ENCODE data around the gene HOXB6. TPM values are rescaled to one million over a fixed set of nuclear protein-coding genes. Genes with fewer than 3 reads are reported as not detected.

The HOXB6 gene
- total RNA-seq, 1 experiment from 2014 or later = 64.8 TPM

DNA sequence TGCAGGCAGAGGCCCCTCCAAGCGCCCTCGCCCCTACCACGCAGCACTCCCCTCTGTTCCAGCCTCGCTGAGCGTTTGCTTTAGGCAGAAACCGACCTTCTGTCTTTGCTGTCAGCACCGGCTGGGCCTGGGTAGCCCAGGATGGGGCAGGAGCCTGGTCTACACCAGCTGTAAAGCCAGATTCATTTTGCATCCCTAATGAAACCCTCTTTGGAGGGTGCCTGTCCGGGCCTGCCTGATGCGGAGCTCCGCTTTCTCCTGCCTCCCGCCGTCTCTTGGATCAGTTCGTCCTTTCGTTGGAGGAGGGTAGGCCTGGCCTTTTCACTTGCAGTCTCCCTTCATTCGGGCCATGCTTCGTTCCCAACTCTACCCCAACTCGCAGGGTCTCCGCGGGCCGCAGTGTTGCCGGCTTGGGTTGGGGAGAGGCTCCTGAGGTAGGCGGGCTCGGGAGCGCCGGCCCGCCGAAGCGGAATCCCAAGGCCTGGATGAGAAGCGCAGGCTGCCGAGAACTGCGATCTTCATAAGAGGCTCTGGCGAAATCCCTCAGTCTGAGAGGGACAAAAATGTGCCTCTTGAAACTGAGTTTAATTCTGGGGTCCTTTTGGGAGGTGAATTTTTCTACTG, 15.2 kb upstream of the HOXB6 start (continued):
- TF ChIP-seq, protein P1, sequence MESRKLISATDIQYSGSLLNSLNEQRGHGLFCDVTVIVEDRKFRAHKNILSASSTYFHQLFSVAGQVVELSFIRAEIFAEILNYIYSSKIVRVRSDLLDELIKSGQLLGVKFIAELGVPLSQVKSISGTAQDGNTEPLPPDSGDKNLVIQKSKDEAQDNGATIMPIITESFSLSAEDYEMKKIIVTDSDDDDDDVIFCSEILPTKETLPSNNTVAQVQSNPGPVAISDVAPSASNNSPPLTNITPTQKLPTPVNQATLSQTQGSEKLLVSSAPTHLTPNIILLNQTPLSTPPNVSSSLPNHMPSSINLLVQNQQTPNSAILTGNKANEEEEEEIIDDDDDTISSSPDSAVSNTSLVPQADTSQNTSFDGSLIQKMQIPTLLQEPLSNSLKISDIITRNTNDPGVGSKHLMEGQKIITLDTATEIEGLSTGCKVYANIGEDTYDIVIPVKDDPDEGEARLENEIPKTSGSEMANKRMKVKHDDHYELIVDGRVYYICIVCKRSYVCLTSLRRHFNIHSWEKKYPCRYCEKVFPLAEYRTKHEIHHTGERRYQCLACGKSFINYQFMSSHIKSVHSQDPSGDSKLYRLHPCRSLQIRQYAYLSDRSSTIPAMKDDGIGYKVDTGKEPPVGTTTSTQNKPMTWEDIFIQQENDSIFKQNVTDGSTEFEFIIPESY (IDR thresholded peaks at IDR 0.05; ENCODE audit: extremely low read depth, insufficient replicate concordance, low read length) = no peak
- no peak for TF ChIP-seq RAD21 (IDR thresholded peaks at IDR 0.05; ENCODE audit: low read depth)

DNA sequence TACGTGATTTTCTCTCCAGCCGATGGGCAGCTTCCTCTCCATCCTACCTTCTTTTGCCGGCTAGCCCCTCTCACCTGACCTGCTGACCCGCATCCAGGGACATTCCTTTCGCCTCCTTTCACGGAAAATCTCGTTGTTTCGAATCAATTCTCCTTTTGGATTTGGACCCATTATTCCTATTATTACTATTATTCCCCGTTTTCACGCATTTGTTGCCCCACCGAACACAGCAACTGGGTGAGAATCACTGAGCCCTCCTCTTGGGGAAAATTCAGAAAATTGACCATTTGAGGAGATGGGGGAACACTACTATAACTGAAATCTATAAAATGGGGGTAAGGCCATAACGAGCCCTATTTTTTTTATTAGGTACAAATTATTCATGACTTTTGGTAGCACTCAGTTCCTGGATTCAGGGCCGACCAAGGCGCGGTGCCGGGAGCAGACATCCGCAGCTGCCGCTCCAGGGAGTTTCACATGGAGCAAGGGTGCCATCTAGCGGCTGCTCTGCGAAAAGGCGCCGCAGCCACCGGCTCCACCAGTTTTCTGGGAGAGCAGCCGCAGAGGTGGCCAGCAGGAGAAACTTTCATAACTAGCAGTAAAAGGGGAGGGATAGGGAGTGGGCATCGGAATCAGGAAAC, 13.6 kb upstream of the HOXB6 start:
- peak overlapping the region; percentile 80 to 90 for H3K4me3 ChIP-seq (replicated peaks in 1 of 2; ENCODE audit: low read depth in 1 of 2, low read length in 2 of 2)
- peak overlapping the region; percentile 97 for H3K9ac ChIP-seq (ENCODE audit: low read length)
- intact Hi-C loops (cut with micrococcal nuclease) = loop anchor here (1.0 to 10.0 kb wide), 9 partner anchors 134 to 594 kb away; no protein-coding TSS in a partner anchor
- ChIA-PET POLR2A (interaction anchor here (0.7 to 2.5 kb wide), 5 partner anchors 8 to 593 kb away, joined by 3 to 6 read pairs (median 5); partner anchors contain the start of gene HOXB9), CTCF (interaction anchor here (0.6 to 3.7 kb wide), 23 partner anchors 7 to 862 kb away, joined by 3 to 21 read pairs (median 5); partner anchors contain the start of gene HOXB9), RAD21 (ENCODE audit: low non-redundant PET in 1 of 2, low total read pairs in 2 of 2, uncharacterized antibody in 2 of 2, unreplicated experiment in 2 of 2) (interaction anchor here (0.5 to 1.9 kb wide), 9 partner anchors 13 to 530 kb away, joined by 3 to 7 read pairs (median 4); no protein-coding TSS in a partner anchor)
- H2AFZ ChIP-seq (ENCODE audit: low read depth, low read length, poor library complexity, severe bottlenecking) = no peak overlapping the region
- H3K36me3 ChIP-seq (ENCODE audit: control insufficient read depth in 1 of 2, insufficient read depth in 2 of 2, low read length in 2 of 2) = no peaks in the 10 kb centered on the region; a peak in 1 of 4 replicates
- peaks cover 61% of the 10 kb centered on the region for H3K79me2 ChIP-seq (ENCODE audit: insufficient read depth, low read length)
- H3K27ac ChIP-seq (ENCODE audit: low read depth, low read length) = peak overlapping the region; percentile 88
- H4K20me1 ChIP-seq (ENCODE audit: insufficient read depth) = no peaks in the 10 kb centered on the region
- H3K9me2 ChIP-seq (ENCODE audit: insufficient read depth) = no peaks in the 10 kb centered on the region
- no peaks in the 10 kb centered on the region for H3K9me3 ChIP-seq (ENCODE audit: control insufficient read depth in 1 of 2, insufficient read depth in 1 of 2, low read depth in 1 of 2, low read length in 2 of 2)
- no peaks in the 10 kb centered on the region for H3K27me3 ChIP-seq (ENCODE audit: insufficient read depth, low read length)
- ATAC-seq = peak; percentile 71
- TF ChIP-seq POLR2AphosphoS5 (IDR thresholded peaks at IDR 0.05; ENCODE audit: low read depth, low read length) (peak; percentile 55; the same call in 1 of the 2 replicates), EZH2 (IDR thresholded peaks at IDR 0.05) (no peak), RAD21 (IDR thresholded peaks at IDR 0.05; ENCODE audit: low read depth) (peak; percentile 99), YY1 (IDR thresholded peaks at IDR 0.05; ENCODE audit: extremely low read depth, insufficient replicate concordance, low read depth, low read length) (peak; percentile 46)
- TF ChIP-seq, protein P2, sequence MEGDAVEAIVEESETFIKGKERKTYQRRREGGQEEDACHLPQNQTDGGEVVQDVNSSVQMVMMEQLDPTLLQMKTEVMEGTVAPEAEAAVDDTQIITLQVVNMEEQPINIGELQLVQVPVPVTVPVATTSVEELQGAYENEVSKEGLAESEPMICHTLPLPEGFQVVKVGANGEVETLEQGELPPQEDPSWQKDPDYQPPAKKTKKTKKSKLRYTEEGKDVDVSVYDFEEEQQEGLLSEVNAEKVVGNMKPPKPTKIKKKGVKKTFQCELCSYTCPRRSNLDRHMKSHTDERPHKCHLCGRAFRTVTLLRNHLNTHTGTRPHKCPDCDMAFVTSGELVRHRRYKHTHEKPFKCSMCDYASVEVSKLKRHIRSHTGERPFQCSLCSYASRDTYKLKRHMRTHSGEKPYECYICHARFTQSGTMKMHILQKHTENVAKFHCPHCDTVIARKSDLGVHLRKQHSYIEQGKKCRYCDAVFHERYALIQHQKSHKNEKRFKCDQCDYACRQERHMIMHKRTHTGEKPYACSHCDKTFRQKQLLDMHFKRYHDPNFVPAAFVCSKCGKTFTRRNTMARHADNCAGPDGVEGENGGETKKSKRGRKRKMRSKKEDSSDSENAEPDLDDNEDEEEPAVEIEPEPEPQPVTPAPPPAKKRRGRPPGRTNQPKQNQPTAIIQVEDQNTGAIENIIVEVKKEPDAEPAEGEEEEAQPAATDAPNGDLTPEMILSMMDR (IDR thresholded peaks at IDR 0.05 in 2 of 3, conservative IDR thresholded peaks at IDR 0.05 in 1 of 3; ENCODE audit: borderline replicate concordance in 1 of 3, insufficient read depth in 1 of 3, low read depth in 2 of 3, low read length in 2 of 3) = peak; percentile 97 to 100 (median 98); a peak in 5 of 6 replicates
- peak; percentile 74 for DNase-seq (ENCODE audit: low read depth, low spot score)
- H3K4me2 ChIP-seq (ENCODE audit: low read length) = peak overlapping the region; percentile 95
- BruUV-seq (replicated peaks) = no TSS peak
- H3K4me1 ChIP-seq (ENCODE audit: control insufficient read depth in 1 of 2, insufficient read depth in 2 of 2, low read length in 2 of 2) = peaks cover 8 to 37% of the 10 kb centered on the region in 2 experiments; a peak in 3 of 4 replicates
